Spleen (tissue), 11 donors: ENCODE data around the gene TIRAP. TPM values are rescaled to one million over a fixed set of nuclear protein-coding genes. Genes with fewer than 3 reads are reported as not detected.

Experiments
- DNase-seq: peaks from one replicate; pipeline ENCODE4 v3.0.0-alpha.2; 2020
- H3K27ac ChIP-seq, 8 donors: fragments of 200-600 bp; sonication (generic) in 7 of 8; 1 replicate in 4 of 8; 2 replicates in 4 of 8; pipeline versions ENCODE4 v1.5.0 to v1.8.0; 2016 to 2021; ENCODE audit warnings: inconsistent platforms in 4 of 8, mild to moderate bottlenecking in 4 of 8, moderate library complexity in 1 of 8
- H3K27me3 ChIP-seq, 7 donors: fragments of 200-600 bp; sonication (generic) in 6 of 7; replicated peaks in 1 of 7; 1 replicate in 4 of 7; 2 replicates in 3 of 7; pipeline versions ENCODE4 v1.5.0 to v1.8.0; 2016 to 2021; ENCODE audit warnings: inconsistent platforms in 3 of 7, mild to moderate bottlenecking in 1 of 7
- H3K36me3 ChIP-seq, 6 donors: fragments of 200-600 bp; sonication (generic) in 5 of 6; 1 replicate in 4 of 6; 2 replicates in 2 of 6; pipeline versions ENCODE4 v1.5.0 to v1.8.0; 2016 to 2021; ENCODE audit warnings: inconsistent platforms in 2 of 6
- H3K4me1 ChIP-seq, 6 donors: fragments of 200-600 bp; sonication (generic) in 5 of 6; 1 replicate in 3 of 6; 2 replicates in 3 of 6; pipeline versions ENCODE4 v1.5.0 to v1.8.0; 2016 to 2021; ENCODE audit warnings: inconsistent platforms in 3 of 6
- H3K4me3 ChIP-seq, 8 donors: fragments of 200-600 bp; sonication (generic) in 7 of 8; 1 replicate in 4 of 8; 2 replicates in 4 of 8; pipeline versions ENCODE4 v1.5.0 to v1.8.0; 2016 to 2021; ENCODE audit warnings: inconsistent platforms in 4 of 8, mild to moderate bottlenecking in 4 of 8, moderate library complexity in 2 of 8
- H3K9me3 ChIP-seq, 8 donors: fragments of 200-600 bp; sonication (generic) in 7 of 8; 1 replicate in 4 of 8; 2 replicates in 4 of 8; pipeline versions ENCODE4 v1.5.0 to v1.8.0; 2016 to 2021; ENCODE audit warnings: inconsistent platforms in 4 of 8
- CTCF ChIP-seq, 11 experiments: fragments of 200-600 bp in 7 of 11; fragments of 450-650 bp in 4 of 11; sonication (generic) in 4 of 11; IDR thresholded peaks in 8 of 11; conservative IDR thresholded peaks in 3 of 11; 1 replicate in 7 of 11; 2 replicates in 4 of 11; pipeline versions ENCODE4 v1.4.0 to v1.8.0; 2016 to 2021; ENCODE audit warnings: antibody characterized with exemption in 11 of 11, inconsistent platforms in 4 of 11, mild to moderate bottlenecking in 1 of 11
- POLR2A ChIP-seq, 3 donors: fragments of 450-650 bp; IDR thresholded peaks; one replicate each; pipeline ENCODE4 v1.5.1; 2017; ENCODE audit warnings: antibody characterized with exemption in 3 of 3, mild to moderate bottlenecking in 1 of 3
- POLR2AphosphoS5 ChIP-seq, 3 donors: sonication (generic); formaldehyde crosslinking; IDR thresholded peaks; one replicate each; pipeline ENCODE4 v1.5.1; 2017; ENCODE audit warnings: antibody characterized with exemption in 3 of 3
- WGBS, 5 donors: extraction: QIAGEN DNeasy Blood & Tissue Kit in 3 of 5; methylation state at CpG; one replicate each; pipeline versions ENCODE4 v1.1.5 to v1.1.7; 2013 to 2018; 5-methylcytosine and 5-hydroxymethylcytosine counted together
- intact Hi-C: fragments of 100-400 bp; cut with DNase I; formaldehyde crosslinking; loops from one replicate; pipeline ENCODE4 v1.15.0; 2023; ENCODE audit warnings: low total_unique reads
- polyA plus RNA-seq, 3 donors: library from polyadenylated mRNA; stranded (reverse); fragments of 200-250 nt; gene quantifications; one replicate each; pipeline ENCODE4 v1.2.1, GENCODE V29; 2013
- total RNA-seq, 7 donors: library from RNA; depleted of rRNA in 3 of 7; stranded (reverse); fragments of >200 nt in 3 of 7; fragmentation: NEBNext Ultra II Directional in 4 of 7; extraction: Animal tissue kit (Norgen Biotek cat#: 25700) in 4 of 7; gene quantifications; one replicate each; pipeline versions ENCODE4 v1.1.0 to v1.2.1, GENCODE V29; 2016 to 2021
- donor health status: healthy with polysubstance abuse.
- donor health status: DM: no; HTN: no; CAD: no; lungs with moderate emphysema.
- donor health status: DM: no; HTN: no; CAD: no.
- donor health status: Bipolar disorder and iron deficiency.
- donor health status: healthy.
- donor health status: DM: no; HTN: no; CAD: no.
- donor health status: DM: yes; HTN: yes; CAD: no.

Gene TIRAP
- total and polyA plus RNA-seq, 10 donors, result 2.6 to 23.5 (median 17.1) TPM

- WGBS, 5 donors, result 83 to 92% (median 85%) methylated on average over 8 of the region's 8 CpGs
- Histone ChIP-seq H3K27me3 (no peaks in the 10 kb centered on the region), H3K4me1 (peaks cover 19 to 83% (median 45%) of the 10 kb centered on the region in 6 donors), H3K9me3 (no peaks in the 10 kb centered on the region), H3K36me3 (peaks cover 0 to 70% (median 17%) of the 10 kb centered on the region in 6 donors), H3K27ac (peak overlapping the region in 2 of 8 donors; percentile 88 to 89), H3K4me3 (no peak overlapping the region)
- TF ChIP-seq POLR2AphosphoS5 (IDR thresholded peaks at IDR 0.05) (no peak), CTCF (IDR thresholded peaks at IDR 0.05 in 8 of 11, conservative IDR thresholded peaks at IDR 0.05 in 3 of 11) (no peak), POLR2A (IDR thresholded peaks at IDR 0.05) (no peak)
- intact Hi-C loops, result no loop called here
- no peak for DNase-seq
Measured at GRCh38 chr11:126312961-126313360, 30.1 kb downstream of the TIRAP start.

GRCh38 chr11:126313826-126314225 is 30.9 kb downstream of the TIRAP start:
- TF ChIP-seq POLR2AphosphoS5 (IDR thresholded peaks at IDR 0.05) (no peak), POLR2A (IDR thresholded peaks at IDR 0.05) (no peak), CTCF (IDR thresholded peaks at IDR 0.05 in 8 of 11, conservative IDR thresholded peaks at IDR 0.05 in 3 of 11) (no peak)
- Histone ChIP-seq H3K4me1 (peaks cover 28 to 83% (median 49%) of the 10 kb centered on the region in 6 donors), H3K36me3 (peaks cover 0 to 61% (median 15%) of the 10 kb centered on the region in 6 donors), H3K4me3 (no peak overlapping the region), H3K27ac (peak overlapping the region in 1 of 8 donors; percentile 11), H3K9me3 (no peaks in the 10 kb centered on the region), H3K27me3 (no peaks in the 10 kb centered on the region)
- DNase-seq, result peak; percentile 18
- 81 to 92% (median 83%) methylated on average over 5 of the region's 5 CpGs for WGBS, 5 donors
- intact Hi-C loops, result no loop called here

GRCh38 chr11:126317432-126317755 is 34.5 kb downstream of the TIRAP start:
- DNase-seq, result no peak
- Histone ChIP-seq H3K4me3 (no peak overlapping the region), H3K27me3 (no peaks in the 10 kb centered on the region), H3K36me3 (peaks cover 0 to 41% (median 9%) of the 10 kb centered on the region in 6 donors), H3K4me1 (peaks cover 17 to 69% (median 28%) of the 10 kb centered on the region in 6 donors), H3K27ac (peak overlapping the region; percentile 40 to 85 (median 80)), H3K9me3 (no peaks in the 10 kb centered on the region)
- intact Hi-C loops, result no loop called here
- WGBS, 5 donors, result 5 to 30% (median 17%) methylated on average over 1 of the region's 1 CpG
- TF ChIP-seq POLR2A (IDR thresholded peaks at IDR 0.05) (no peak), CTCF (IDR thresholded peaks at IDR 0.05 in 8 of 11, conservative IDR thresholded peaks at IDR 0.05 in 3 of 11) (no peak), POLR2AphosphoS5 (IDR thresholded peaks at IDR 0.05) (no peak)

GRCh38 chr11:126317756-126318573 is 35.1 kb downstream of the TIRAP start:
- peak; percentile 55 for DNase-seq
- Histone ChIP-seq H3K27me3 (no peaks in the 10 kb centered on the region), H3K36me3 (peaks cover 0 to 35% (median 9%) of the 10 kb centered on the region in 6 donors), H3K4me1 (peaks cover 17 to 64% (median 25%) of the 10 kb centered on the region in 6 donors), H3K4me3 (peak overlapping the region in 1 of 8 donors; percentile 32), H3K9me3 (no peaks in the 10 kb centered on the region), H3K27ac (peak overlapping the region; percentile 40 to 85 (median 80))
- intact Hi-C loops, result no loop called here
- 22 to 48% (median 32%) methylated on average over 12 to 14 of the region's 14 CpGs for WGBS, 5 donors
- TF ChIP-seq POLR2AphosphoS5 (IDR thresholded peaks at IDR 0.05) (peak in 2 of 3 donors; percentile 8 to 62), CTCF (IDR thresholded peaks at IDR 0.05 in 8 of 11, conservative IDR thresholded peaks at IDR 0.05 in 3 of 11) (no peak)
